Esophagus squamous epithelium (tissue), 5 donors: ENCODE measurements around the gene DCTN4. TPM values are rescaled to one million over a fixed set of nuclear protein-coding genes. Genes with fewer than 3 reads are reported as not detected.
A peak's percentile ranks its signal among the peaks of the same experiment; 100 is the strongest.

Experiments used
- DNase-seq: peaks from one replicate; lab custom pipeline; 2025; lab: John Stamatoyannopoulos, UW
- H3K27ac ChIP-seq, 4 donors: fragments of 200-600 bp; sonication (generic); one replicate each; pipeline ENCODE4 v1.5.1; 2016 to 2019; ENCODE audit warnings: mild to moderate bottlenecking in 1 of 4
- H3K27me3 ChIP-seq, 4 donors: fragments of 200-600 bp; sonication (generic); 1 replicate in 3 of 4; 2 replicates in 1 of 4; pipeline versions ENCODE4 v1.5.1 to v1.6.0; 2017 to 2021; ENCODE audit warnings: antibody characterized with exemption in 1 of 4
- H3K36me3 ChIP-seq, 3 donors: fragments of 200-600 bp; sonication (generic); one replicate each; pipeline ENCODE4 v1.5.1; 2016 to 2019
- H3K4me1 ChIP-seq, 3 donors: fragments of 200-600 bp; sonication (generic); one replicate each; pipeline ENCODE4 v1.5.1; 2017 to 2019
- H3K4me3 ChIP-seq, 4 donors: fragments of 200-600 bp; sonication (generic); 1 replicate in 3 of 4; 2 replicates in 1 of 4; pipeline ENCODE4 v1.5.1; 2016 to 2019; ENCODE audit warnings: mild to moderate bottlenecking in 2 of 4, moderate library complexity in 1 of 4
- H3K9me3 ChIP-seq, 3 donors: fragments of 200-600 bp; sonication (generic); one replicate each; pipeline ENCODE4 v1.5.1; 2016 to 2019
- CTCF ChIP-seq, 6 experiments: fragments of 450-650 bp in 4 of 6; fragments of 200-600 bp in 2 of 6; sonication (generic) in 2 of 6; IDR thresholded peaks; one replicate each; pipeline ENCODE4 v1.5.1; 2016 to 2019; ENCODE audit warnings: antibody characterized with exemption in 6 of 6, mild to moderate bottlenecking in 4 of 6, moderate library complexity in 4 of 6
- POLR2A ChIP-seq, 4 donors: fragments of 450-650 bp; IDR thresholded peaks; one replicate each; pipeline ENCODE4 v1.6.1; 2017; ENCODE audit warnings: antibody characterized with exemption in 4 of 4, mild to moderate bottlenecking in 4 of 4, moderate library complexity in 3 of 4
- WGBS, 2 donors: methylation state at CpG; one replicate each; pipeline ENCODE4 v1.1.5; 2018; 5-methylcytosine and 5-hydroxymethylcytosine counted together
- intact Hi-C: fragments of 100-400 bp; cut with DNase I; formaldehyde crosslinking; loops from one replicate; pipeline ENCODE4 v1.15.0; 2022
- total RNA-seq, 4 donors: library from RNA; depleted of rRNA; stranded (reverse); fragments of >200 nt; gene quantifications; one replicate each; pipeline ENCODE4 v1.1.0, GENCODE V29; 2016
- donor health status: DM: yes; HTN: yes; CAD: no.

The DCTN4 gene
- total RNA-seq, 4 donors from 2014 or later = 31.8 to 50.2 (median 36.8) TPM

- H3K9me3 ChIP-seq = no peaks in the 10 kb centered on the region
- peak overlapping the region in 3 of 4 donors; percentile 74 to 80 (median 78) for H3K27ac ChIP-seq
- no peak overlapping the region for H3K4me3 ChIP-seq
- no peak for DNase-seq
- intact Hi-C loops = no loop called here
- H3K36me3 ChIP-seq = no peaks in the 10 kb centered on the region
- TF ChIP-seq POLR2A (IDR thresholded peaks at IDR 0.05) = no peak
- no peak for TF ChIP-seq CTCF (IDR thresholded peaks at IDR 0.05)
- H3K27me3 ChIP-seq = no peaks in the 10 kb centered on the region
- H3K4me1 ChIP-seq = peaks cover 23 to 79% (median 52%) of the 10 kb centered on the region in 3 donors
These were observed 30.2 kb upstream of the DCTN4 start for GRCh38 chr5:150788977-150789376.

GRCh38 chr5:150787656-150788055, 28.8 kb upstream of the DCTN4 start:
- H3K4me1 ChIP-seq = peaks cover 32 to 92% (median 64%) of the 10 kb centered on the region in 3 donors
- H3K9me3 ChIP-seq = no peaks in the 10 kb centered on the region
- TF ChIP-seq CTCF (IDR thresholded peaks at IDR 0.05) (no peak), POLR2A (IDR thresholded peaks at IDR 0.05) (no peak)
- intact Hi-C loops = no loop called here
- H3K27me3 ChIP-seq = no peaks in the 10 kb centered on the region
- WGBS, 2 donors = 17 to 27% methylated on average over 1 of the region's 1 CpG
- H3K27ac ChIP-seq = peak overlapping the region in 2 of 4 donors; percentile 8 to 27
- H3K4me3 ChIP-seq = no peak overlapping the region
- no peak for DNase-seq
- H3K36me3 ChIP-seq = no peaks in the 10 kb centered on the region

GRCh38 chr5:150786876-150787275, 28.1 kb upstream of the DCTN4 start:
- intact Hi-C loops = no loop called here
- Histone ChIP-seq H3K4me1 (peaks cover 36 to 95% (median 71%) of the 10 kb centered on the region in 3 donors), H3K36me3 (no peaks in the 10 kb centered on the region), H3K4me3 (no peak overlapping the region), H3K27ac (peak overlapping the region in 1 of 4 donors; percentile 8), H3K9me3 (no peaks in the 10 kb centered on the region), H3K27me3 (no peaks in the 10 kb centered on the region)
- DNase-seq = no peak
- WGBS, 2 donors = 45 to 58% methylated on average over 1 of the region's 1 CpG
- TF ChIP-seq POLR2A (IDR thresholded peaks at IDR 0.05) (no peak), CTCF (IDR thresholded peaks at IDR 0.05) (no peak)

GRCh38 chr5:150785950-150786349, 27.1 kb upstream of the DCTN4 start:
- H3K27ac ChIP-seq = peak overlapping the region in 1 of 4 donors; percentile 95
- intact Hi-C loops = no loop called here

GRCh38 chr5:150783422-150783928, 24.7 kb upstream of the DCTN4 start:
- Histone ChIP-seq H3K4me3 (peak overlapping the region in 2 of 4 donors; percentile 17 to 87), H3K4me1 (peaks cover 45 to 93% (median 64%) of the 10 kb centered on the region in 3 donors), H3K27ac (peak overlapping the region; percentile 86 to 97 (median 93)), H3K27me3 (no peaks in the 10 kb centered on the region), H3K36me3 (no peaks in the 10 kb centered on the region), H3K9me3 (no peaks in the 10 kb centered on the region)
- 0 to 3% methylated on average over 7 of the region's 7 CpGs for WGBS, 2 donors
- intact Hi-C loops = no loop called here
- TF ChIP-seq POLR2A (IDR thresholded peaks at IDR 0.05) (peak in 2 of 4 donors; percentile 23 to 41), CTCF (IDR thresholded peaks at IDR 0.05) (no peak)
- no peak for DNase-seq

More at GRCh38 chr5:150785950-150786349, 27.1 kb upstream of the DCTN4 start:
- Histone ChIP-seq H3K4me1 (peaks cover 38 to 95% (median 72%) of the 10 kb centered on the region in 3 donors), H3K9me3 (no peaks in the 10 kb centered on the region), H3K36me3 (no peaks in the 10 kb centered on the region), H3K27me3 (no peaks in the 10 kb centered on the region), H3K4me3 (no peak overlapping the region)
- DNase-seq = no peak
- TF ChIP-seq CTCF (IDR thresholded peaks at IDR 0.05) = no peak
- WGBS, 2 donors = 100% methylated on average over 1 of the region's 1 CpG
